ENCODE measurements around the gene DNAJB11.
"Not testable (repeated sequence)": the region's sequence is repeated elsewhere in the genome, so short reads cannot be mapped to it uniquely, and the experiment has no call there.

The DNAJB11 gene

GRCh38 chr3:186552408-186553031 lies 18.0 kb upstream of the DNAJB11 start:
- DNase-seq: no peak

- DNase-seq: no peak
Observed at GRCh38 chr3:186564586-186564985, 5.9 kb upstream of the DNAJB11 start.

- no peak for DNase-seq
Observed at GRCh38 chr3:186566772-186567071, 3.8 kb upstream of the DNAJB11 start.

GRCh38 chr3:186567072-186567921 lies 3.2 kb upstream of the DNAJB11 start, which contains the start of gene TBCCD1:
Gene TBCCD1 (minus strand): TSS chr3:186567339. CDS start chr3:186564329, 3,010 bp downstream.
- DNase-seq: peak; percentile 62

- DNase-seq: not testable (repeated sequence)
Observed at GRCh38 chr3:186569361-186569760, 1.2 kb upstream of the DNAJB11 start.

GRCh38 chr3:186569779-186570095 lies 783 bp upstream of the DNAJB11 start:
- no peak for DNase-seq

- DNase-seq: no peak
Observed at GRCh38 chr3:186570941-186571643, 572 bp downstream of the DNAJB11 start.

GRCh38 chr3:186571644-186572013 lies 1.1 kb downstream of the DNAJB11 start:
- DNase-seq: no peak

GRCh38 chr3:186577521-186577920 lies 7.0 kb downstream of the DNAJB11 start:
- DNase-seq: no peak

GRCh38 chr3:186580785-186581184 lies 10.3 kb downstream of the DNAJB11 start:
- no peak for DNase-seq

GRCh38 chr3:186582541-186582940 lies 12.0 kb downstream of the DNAJB11 start:
- no peak for DNase-seq

GRCh38 chr3:186583831-186584230 lies 13.3 kb downstream of the DNAJB11 start:
- no peak for DNase-seq

- not testable (repeated sequence) for DNase-seq
Observed at GRCh38 chr3:186586245-186586644, 15.7 kb downstream of the DNAJB11 start.

- no peak for DNase-seq
Observed at GRCh38 chr3:186587183-186587582, 16.7 kb downstream of the DNAJB11 start.

- DNase-seq: no peak
Observed at GRCh38 chr3:186588632-186589031, 18.1 kb downstream of the DNAJB11 start.

GRCh38 chr3:186589121-186589520 lies 18.6 kb downstream of the DNAJB11 start:
- DNase-seq: no peak

- DNase-seq: no peak
Observed at GRCh38 chr3:186589856-186590579, 19.5 kb downstream of the DNAJB11 start.

GRCh38 chr3:186590580-186591295 lies 20.2 kb downstream of the DNAJB11 start:
- DNase-seq: no peak

GRCh38 chr3:186592682-186593081 lies 22.2 kb downstream of the DNAJB11 start:
- DNase-seq: no peak

- no peak for DNase-seq
Observed at GRCh38 chr3:186593862-186594261, 23.3 kb downstream of the DNAJB11 start.

- DNase-seq: no peak
Observed at GRCh38 chr3:186594591-186595113, 24.1 kb downstream of the DNAJB11 start.

GRCh38 chr3:186596568-186597287 lies 26.2 kb downstream of the DNAJB11 start:
- no peak for DNase-seq

Data from NCI-H510A (cell line).